Retinal pigment epithelial cell (primary cell): ENCODE results near the gene CNTD1.

Experiments used
- DNase-seq: peaks from one replicate; pipeline ENCODE4 v3.0.0-alpha.2; 2010; ENCODE audit warnings: low read depth
- H3K4me3 ChIP-seq: 2 replicates; pipeline ENCODE4 v1.5.1; 2011; ENCODE audit warnings: mild to moderate bottlenecking, low read length, control low read depth, moderate library complexity
- CTCF ChIP-seq: conservative IDR thresholded peaks from 2 replicates; pipeline ENCODE4 v1.5.1; 2011; ENCODE audit warnings: low read depth, low read length, control low read depth, inconsistent platforms

The CNTD1 gene

GRCh38 chr17:42814633-42815399 lies 16.2 kb downstream of the CNTD1 start:
- TF ChIP-seq CTCF: no peak
- no peak for DNase-seq
- no peak overlapping the region for H3K4me3 ChIP-seq

- no peak overlapping the region for H3K4me3 ChIP-seq
- no peak for DNase-seq
- TF ChIP-seq CTCF: no peak
These were observed 19.2 kb downstream of the CNTD1 start for GRCh38 chr17:42817866-42818265.

- TF ChIP-seq CTCF: no peak
- H3K4me3 ChIP-seq: no peak overlapping the region
- DNase-seq: no peak
These were observed 19.7 kb downstream of the CNTD1 start for GRCh38 chr17:42818379-42818778.

GRCh38 chr17:42819939-42820535 lies 21.4 kb downstream of the CNTD1 start:
- peak; percentile 90 for TF ChIP-seq CTCF

GRCh38 chr17:42821176-42821575 lies 22.5 kb downstream of the CNTD1 start:
- DNase-seq: no peak
- TF ChIP-seq CTCF: no peak
- no peak overlapping the region for H3K4me3 ChIP-seq

More at GRCh38 chr17:42819939-42820535, 21.4 kb downstream of the CNTD1 start:
- DNase-seq: no peak
- no peak overlapping the region for H3K4me3 ChIP-seq

- no peak for DNase-seq
- H3K4me3 ChIP-seq: no peak overlapping the region
- no peak for TF ChIP-seq CTCF
These were observed 28.8 kb downstream of the CNTD1 start for GRCh38 chr17:42827472-42827871.

GRCh38 chr17:42830971-42831370 lies 32.3 kb downstream of the CNTD1 start:
- no peak overlapping the region for H3K4me3 ChIP-seq
- TF ChIP-seq CTCF: no peak
- DNase-seq: no peak
